HepG2 (cell line): ENCODE results near the gene VPS37B. TPM values are rescaled to one million over a fixed set of nuclear protein-coding genes. Genes with fewer than 3 reads are reported as not detected.

ENCODE experiments used
- DMAP1 ChIP-seq: IDR thresholded peaks from 2 replicates; pipeline ENCODE4 v1.6.1; 2016
- DPF2 ChIP-seq: sonication (generic); formaldehyde crosslinking; IDR thresholded peaks from 2 replicates; pipeline ENCODE4 v1.4.0; 2020; ENCODE audit warnings: mild to moderate bottlenecking, low read depth, missing genetic modification reagents, borderline replicate concordance
- E2F5 ChIP-seq: sonication (generic); formaldehyde crosslinking; conservative IDR thresholded peaks from 2 replicates; pipeline ENCODE4 v1.4.0; 2020; ENCODE audit warnings: missing genetic modification reagents
- IRF1 ChIP-seq: sonication (generic); formaldehyde crosslinking; IDR thresholded peaks from 2 replicates; pipeline ENCODE4 v1.4.0; 2020; ENCODE audit warnings: low read depth, mild to moderate bottlenecking, missing genetic modification reagents
- KIAA2018 ChIP-seq: sonication (generic); formaldehyde crosslinking; IDR thresholded peaks from 2 replicates; pipeline ENCODE4 v1.5.0; 2020; ENCODE audit warnings: mild to moderate bottlenecking, missing genetic modification reagents, borderline replicate concordance
- POLR2G ChIP-seq: fragments of 200-400 bp; formaldehyde crosslinking; IDR thresholded peaks from 2 replicates; pipeline ENCODE4 v1.6.1; 2018; ENCODE audit warnings: mild to moderate bottlenecking, low read depth, low read length, moderate library complexity
- PRDM10 ChIP-seq: sonication (generic); formaldehyde crosslinking; IDR thresholded peaks from 2 replicates; pipeline ENCODE4 v1.4.0; 2020; ENCODE audit warnings: low read depth, missing genetic modification reagents
- STAT6 ChIP-seq: sonication (generic); formaldehyde crosslinking; IDR thresholded peaks from 2 replicates; pipeline ENCODE4 v1.4.0; 2020; ENCODE audit warnings: missing genetic modification reagents, mild to moderate bottlenecking, borderline replicate concordance
- TCF12 ChIP-seq, 2 experiments: fragments of 450-650 bp in 1 of 2; sonication (generic) in 1 of 2; formaldehyde crosslinking in 1 of 2; IDR thresholded peaks; 2 replicates each; pipeline versions ENCODE4 v1.6.1 to v1.8.0; 2017 to 2022; ENCODE audit warnings: antibody characterized with exemption in 1 of 2, mild to moderate bottlenecking in 1 of 2, missing genetic modification reagents in 1 of 2, moderate library complexity in 1 of 2
- YY1 ChIP-seq: IDR thresholded peaks from 2 replicates; pipeline ENCODE4 v1.6.1; 2011; ENCODE audit warnings: low read length, low read depth, moderate library complexity, mild to moderate bottlenecking; ENCODE audit not compliant: insufficient read depth, insufficient replicate concordance
- polyA plus RNA-seq, 8 experiments: library from polyadenylated mRNA; depleted of rRNA in 3 of 8; stranded (reverse) in 7 of 8; unstranded in 1 of 8; fragments of >200 nt; fragmentation: Illumina TruSeq in 4 of 8; extraction: Trizol in 4 of 8; gene quantifications; 2 replicates each; pipeline versions ENCODE4 v1.2.1 to v1.2.3, GENCODE V29; 2011 to 2016; ENCODE audit warnings: low read depth in 4 of 8, missing spikeins in 1 of 8, mixed read lengths in 1 of 8; ENCODE audit not compliant: insufficient read depth in 1 of 8
- total RNA-seq, 5 experiments: library from RNA; depleted of rRNA; stranded (reverse); fragments of >200 nt; fragmentation: Illumina TruSeq; extraction: Trizol; gene quantifications; 2 replicates each; pipeline ENCODE4 v1.2.3, GENCODE V29; 2016; ENCODE audit warnings: low read depth in 1 of 5

VPS37B gene
- total and polyA plus RNA-seq, 2 of the 13 experiments (the other 11 are each of a cell fraction or from before 2014, with no cell fraction given): 4.6 to 5.3 TPM

GRCh38 chr12:122834104-122834920 is 61.6 kb downstream of the VPS37B start (continued):
- TF ChIP-seq E2F5 (CRISPR knock-in tag) (no peak), POLR2G (no peak), TCF12 (IDR thresholded peaks at IDR 0.05) (no peak), TCF12 (CRISPR knock-in tag; IDR thresholded peaks at IDR 0.05) (no peak), PRDM10 (no peak), STAT6 (CRISPR knock-in tag) (no peak), YY1 (no peak), KIAA2018 (CRISPR knock-in tag) (no peak), IRF1 (no peak), DMAP1 (no peak), DPF2 (no peak)
